Measurements from ENCODE around the gene MAGIX. TPM values are rescaled to one million over a fixed set of nuclear protein-coding genes. Genes with fewer than 3 reads are reported as not detected.

MAGIX gene
- total RNA-seq, result 1.9 TPM in 1 of 2 replicates, not detected in the other

DNA sequence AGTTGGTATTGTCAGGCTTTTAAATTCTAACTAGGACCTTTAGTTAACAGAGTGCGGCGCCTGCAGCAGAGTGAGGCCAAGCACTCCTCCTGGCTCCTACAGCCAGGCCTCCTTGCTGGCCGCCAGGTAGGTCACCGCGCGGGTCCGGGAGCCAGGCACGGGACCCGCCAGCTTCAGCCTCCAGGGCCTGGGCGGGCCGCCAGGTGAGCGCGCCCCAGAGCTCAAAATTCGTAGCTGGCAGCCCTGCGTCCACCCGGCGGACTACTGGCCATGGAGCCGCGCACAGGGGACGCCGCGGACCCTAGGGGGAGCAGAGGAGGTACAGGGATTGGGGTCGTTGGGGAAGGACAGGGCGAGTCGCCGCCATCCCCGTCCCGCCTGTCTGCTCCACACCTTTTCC lies at the start of gene MAGIX:
Gene MAGIX, plus strand, starts transcription at position 139 of the 400 bp plus-strand sequence. Its CDS starts 132 bp downstream, at position 271.

GRCh38 chrX:49171752-49172279 lies 9.3 kb downstream of the MAGIX start, which contains the start of gene PLP2:
Gene PLP2 (plus strand): TSS chrX:49171898. CDS start chrX:49172001, 103 bp downstream.

GRCh38 chrX:49186125-49187027 lies 23.8 kb downstream of the MAGIX start, which contains the start of gene PRICKLE3:
Gene PRICKLE3 (minus strand): TSS chrX:49186373. CDS start chrX:49186297, 76 bp downstream.

GRCh38 chrX:49199906-49200771 lies 37.6 kb downstream of the MAGIX start, which contains the start of gene SYP:
Gene SYP (minus strand): TSS chrX:49200193. CDS start chrX:49200186, 7 bp downstream.

Other genes starting within 250 kb of the MAGIX start
- 5.7 and 7.5 TPM in 2 replicates for gene PIM2, start 243.7 kb upstream of the MAGIX start, total RNA-seq
- gene OTUD5, start 205.2 kb upstream of the MAGIX start, total RNA-seq, result 28.5 and 34.8 TPM in 2 replicates
- 0.05 TPM in 1 of 2 replicates, not detected in the other for gene KCND1, start 190.9 kb upstream of the MAGIX start, total RNA-seq
- gene GRIPAP1, start 160.5 kb upstream of the MAGIX start, total RNA-seq, result 16.4 and 18.7 TPM in 2 replicates
- gene TFE3, start 119.4 kb upstream of the MAGIX start, total RNA-seq, result 52.4 and 62.2 TPM in 2 replicates
- gene CCDC120, start 103.8 kb upstream of the MAGIX start, total RNA-seq, result 0.69 and 1.1 TPM in 2 replicates
- 11.3 and 11.8 TPM in 2 replicates for gene PRAF2, start 88.8 kb upstream of the MAGIX start, total RNA-seq
- gene WDR45, start 82.9 kb upstream of the MAGIX start, total RNA-seq, result 30.8 and 31.4 TPM in 2 replicates
- 30.2 and 30.4 TPM in 2 replicates for gene GPKOW, start 39.0 kb upstream of the MAGIX start, total RNA-seq
- 123 and 125 TPM in 2 replicates for gene PLP2, start 9.1 kb downstream of the MAGIX start, total RNA-seq
- 7.3 and 15.9 TPM in 2 replicates for gene PRICKLE3, start 23.6 kb downstream of the MAGIX start, total RNA-seq
- gene SYP, start 37.4 kb downstream of the MAGIX start, total RNA-seq, result 0.10 and 0.27 TPM in 2 replicates
- gene CACNA1F, start 70.6 kb downstream of the MAGIX start, total RNA-seq, result not detected in 2 replicates
- gene CCDC22, start 72.7 kb downstream of the MAGIX start, total RNA-seq, result 20.9 and 25.0 TPM in 2 replicates
- 0.10 TPM in 1 of 2 replicates, not detected in the other for gene FOXP3, start 102.0 kb downstream of the MAGIX start, total RNA-seq
- 0.87 and 2.3 TPM in 2 replicates for gene PPP1R3F, start 107.0 kb downstream of the MAGIX start, total RNA-seq
- not detected in 2 replicates for gene GAGE10, start 140.9 kb downstream of the MAGIX start, total RNA-seq
- gene GAGE12J, start 159.3 kb downstream of the MAGIX start, total RNA-seq, result not detected in 2 replicates
- not detected in 2 replicates for gene GAGE13, start 168.8 kb downstream of the MAGIX start, total RNA-seq

Data from mammary microvascular endothelial cell (primary cell).